ENCODE measurements around the gene MRPL22. TPM values are rescaled to one million over a fixed set of nuclear protein-coding genes. Genes with fewer than 3 reads are reported as not detected.
A peak's percentile ranks its signal among the peaks of the same experiment; 100 is the strongest.
"Not testable (repeated sequence)": the region's sequence is repeated elsewhere in the genome, so short reads cannot be mapped to it uniquely, and the experiment has no call there.

The MRPL22 gene
- total RNA-seq, 1 donor from 2014 or later, result 49.1 TPM

- H3K27ac ChIP-seq, result no peak within 1 kb of the TSS
- Mint-ChIP-seq H3K4me1 (peaks cover 18% of the 10 kb centered on the region), H3K36me3 (peaks cover 8% of the 10 kb centered on the region), H3K27me3 (ENCODE audit: insufficient read depth, low read depth) (no peaks in the 10 kb centered on the region), H3K27ac (no peak within 1 kb of the TSS), H3K9me3 (no peaks in the 10 kb centered on the region), H3K4me3 (peak within 1 kb of the TSS; percentile 91)
- DNase-seq (ENCODE audit: low spot score), result peak; percentile 93
- TF ChIP-seq EZH2 (IDR thresholded peaks at IDR 0.05), result no peak
- no peak for TF ChIP-seq EZH2phosphoT487 (IDR thresholded peaks at IDR 0.05)
- no peak for TF ChIP-seq CTCF (IDR thresholded peaks at IDR 0.05)
- peak within 1 kb of the TSS; percentile 85 for H3K4me2 ChIP-seq
- no peaks in the 10 kb centered on the region for H3K36me3 ChIP-seq
- H2AFZ ChIP-seq (replicated peaks), result peak within 1 kb of the TSS; percentile 85
- no peaks in the 10 kb centered on the region for H3K27me3 ChIP-seq
- H3K9ac ChIP-seq, result peak within 1 kb of the TSS; percentile 44
- H3K9me3 ChIP-seq (ENCODE audit: low read depth), result no peaks in the 10 kb centered on the region
- no peaks in the 10 kb centered on the region for H4K20me1 ChIP-seq (ENCODE audit: low read depth)
- H3K79me2 ChIP-seq (ENCODE audit: low read depth), result peaks cover 44% of the 10 kb centered on the region
- H3K4me3 ChIP-seq, result peak within 1 kb of the TSS; percentile 82
- H3F3A ChIP-seq (ENCODE audit: low read depth), result peaks cover 3% of the 10 kb centered on the region
- H3K4me1 ChIP-seq, result peaks cover 14% of the 10 kb centered on the region
These were observed 3.0 kb upstream of the MRPL22 start, which contains the start of gene GEMIN5 for GRCh38 chr5:154937718-154938466. Gene GEMIN5 (minus strand): TSS chr5:154938211. CDS start chr5:154938133, 78 bp downstream.

- not testable (repeated sequence) for H4K20me1 ChIP-seq (ENCODE audit: low read depth); H3K36me3 Mint-ChIP-seq; H3K27ac Mint-ChIP-seq; H3K4me2 ChIP-seq; H3K9me3 Mint-ChIP-seq; DNase-seq (ENCODE audit: low spot score); H3K4me3 ChIP-seq; H3K9me3 ChIP-seq (ENCODE audit: low read depth); H3K27me3 ChIP-seq; H2AFZ ChIP-seq (replicated peaks); H3K9ac ChIP-seq; H3K27me3 Mint-ChIP-seq (ENCODE audit: insufficient read depth, low read depth); H3F3A ChIP-seq (ENCODE audit: low read depth); H3K36me3 ChIP-seq; H3K27ac ChIP-seq
- Mint-ChIP-seq H3K4me1 (peaks cover 18% of the 10 kb centered on the region), H3K4me3 (peak overlapping the region; percentile 52)
- H3K79me2 ChIP-seq (ENCODE audit: low read depth), result peaks cover 55% of the 10 kb centered on the region
- peaks cover 14% of the 10 kb centered on the region for H3K4me1 ChIP-seq
These were observed 1.5 kb upstream of the MRPL22 start for GRCh38 chr5:154939387-154939786.

- no peaks in the 10 kb centered on the region for H3K27me3 Mint-ChIP-seq (ENCODE audit: insufficient read depth, low read depth)
- H3K4me3 Mint-ChIP-seq, result peak overlapping the region; percentile 100
- no peak overlapping the region for H3K27ac ChIP-seq
- H3F3A ChIP-seq (ENCODE audit: low read depth), result peaks cover 3% of the 10 kb centered on the region
- peak overlapping the region; percentile 94 for H2AFZ ChIP-seq (replicated peaks)
- H4K20me1 ChIP-seq (ENCODE audit: low read depth), result no peaks in the 10 kb centered on the region
- H3K9me3 ChIP-seq (ENCODE audit: low read depth), result no peaks in the 10 kb centered on the region
- H3K4me2 ChIP-seq, result peak overlapping the region; percentile 94
- DNase-seq (ENCODE audit: low spot score), result no peak
- H3K36me3 Mint-ChIP-seq, result no peaks in the 10 kb centered on the region
- H3K79me2 ChIP-seq (ENCODE audit: low read depth), result peaks cover 53% of the 10 kb centered on the region
- no peaks in the 10 kb centered on the region for H3K27me3 ChIP-seq
- no peak overlapping the region for H3K27ac Mint-ChIP-seq
- TF ChIP-seq EZH2 (IDR thresholded peaks at IDR 0.05) (no peak), CTCF (IDR thresholded peaks at IDR 0.05) (no peak), EZH2phosphoT487 (IDR thresholded peaks at IDR 0.05) (no peak)
- H3K9ac ChIP-seq, result no peak overlapping the region
- peak overlapping the region; percentile 93 for H3K4me3 ChIP-seq
- peaks cover 14% of the 10 kb centered on the region for H3K4me1 ChIP-seq
- no peaks in the 10 kb centered on the region for H3K9me3 Mint-ChIP-seq
- no peaks in the 10 kb centered on the region for H3K36me3 ChIP-seq
- peaks cover 18% of the 10 kb centered on the region for H3K4me1 Mint-ChIP-seq
These were observed 500 bp upstream of the MRPL22 start for GRCh38 chr5:154940375-154940771.

- Histone ChIP-seq H3K9ac (no peak overlapping the region), H3K36me3 (no peaks in the 10 kb centered on the region), H3K79me2 (ENCODE audit: low read depth) (peaks cover 68% of the 10 kb centered on the region), H3K27me3 (no peaks in the 10 kb centered on the region), H3K4me3 (no peak overlapping the region), H3F3A (ENCODE audit: low read depth) (peaks cover 3% of the 10 kb centered on the region), H3K27ac (no peak overlapping the region), H4K20me1 (ENCODE audit: low read depth) (peaks cover 20% of the 10 kb centered on the region), H3K4me1 (peaks cover 10% of the 10 kb centered on the region), H3K4me2 (no peak overlapping the region), H3K9me3 (ENCODE audit: low read depth) (no peaks in the 10 kb centered on the region), H2AFZ (replicated peaks) (no peak overlapping the region)
- no peak overlapping the region for H3K27ac Mint-ChIP-seq
- H3K4me1 Mint-ChIP-seq, result peaks cover 10% of the 10 kb centered on the region
- H3K36me3 Mint-ChIP-seq, result peaks cover 2% of the 10 kb centered on the region
- H3K4me3 Mint-ChIP-seq, result no peak overlapping the region
- no peak for DNase-seq (ENCODE audit: low spot score)
- TF ChIP-seq EZH2 (IDR thresholded peaks at IDR 0.05), result no peak
- no peaks in the 10 kb centered on the region for H3K9me3 Mint-ChIP-seq
- no peaks in the 10 kb centered on the region for H3K27me3 Mint-ChIP-seq (ENCODE audit: insufficient read depth, low read depth)
These were observed 2.7 kb downstream of the MRPL22 start for GRCh38 chr5:154943527-154943926.

Measured in neural progenitor cell (in vitro differentiated cells).